ENCODE measurements around the gene HUS1.

DNA sequence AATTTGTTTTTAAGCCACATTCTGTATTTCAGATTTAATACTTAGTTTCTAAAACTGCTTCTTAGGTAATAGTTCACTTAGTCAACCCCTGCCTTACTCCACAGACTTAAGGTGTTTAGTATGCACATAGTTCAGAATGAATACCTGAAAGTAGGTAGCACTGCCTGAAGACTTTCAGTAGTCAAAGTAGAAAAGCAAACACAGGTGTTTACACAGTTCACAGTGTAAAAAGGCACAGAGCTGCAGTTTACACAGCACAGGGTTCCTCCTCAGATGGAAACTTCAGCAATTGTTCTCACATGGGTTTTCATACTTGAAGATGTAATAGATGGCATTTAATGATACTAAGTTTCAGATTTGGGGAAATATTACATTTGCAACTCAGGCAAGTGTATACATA, 28.0 kb downstream of the HUS1 start:
- TF ChIP-seq, protein P1, sequence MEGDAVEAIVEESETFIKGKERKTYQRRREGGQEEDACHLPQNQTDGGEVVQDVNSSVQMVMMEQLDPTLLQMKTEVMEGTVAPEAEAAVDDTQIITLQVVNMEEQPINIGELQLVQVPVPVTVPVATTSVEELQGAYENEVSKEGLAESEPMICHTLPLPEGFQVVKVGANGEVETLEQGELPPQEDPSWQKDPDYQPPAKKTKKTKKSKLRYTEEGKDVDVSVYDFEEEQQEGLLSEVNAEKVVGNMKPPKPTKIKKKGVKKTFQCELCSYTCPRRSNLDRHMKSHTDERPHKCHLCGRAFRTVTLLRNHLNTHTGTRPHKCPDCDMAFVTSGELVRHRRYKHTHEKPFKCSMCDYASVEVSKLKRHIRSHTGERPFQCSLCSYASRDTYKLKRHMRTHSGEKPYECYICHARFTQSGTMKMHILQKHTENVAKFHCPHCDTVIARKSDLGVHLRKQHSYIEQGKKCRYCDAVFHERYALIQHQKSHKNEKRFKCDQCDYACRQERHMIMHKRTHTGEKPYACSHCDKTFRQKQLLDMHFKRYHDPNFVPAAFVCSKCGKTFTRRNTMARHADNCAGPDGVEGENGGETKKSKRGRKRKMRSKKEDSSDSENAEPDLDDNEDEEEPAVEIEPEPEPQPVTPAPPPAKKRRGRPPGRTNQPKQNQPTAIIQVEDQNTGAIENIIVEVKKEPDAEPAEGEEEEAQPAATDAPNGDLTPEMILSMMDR (IDR thresholded peaks at IDR 0.05): no peak
- no peak for TF ChIP-seq POLR2A (IDR thresholded peaks at IDR 0.05)
- no peak for TF ChIP-seq EP300 (IDR thresholded peaks at IDR 0.05)
